Measurements from ENCODE around the gene MFF. TPM values are rescaled to one million over a fixed set of nuclear protein-coding genes. Genes with fewer than 3 reads are reported as not detected.
"Not testable (repeated sequence)": the region's sequence is repeated elsewhere in the genome, so short reads cannot be mapped to it uniquely, and the experiment has no call there.

The MFF gene
- total RNA-seq, 1 experiment from 2014 or later = 103 TPM

GRCh38 chr2:227377467-227378351 is 52.7 kb downstream of the MFF start:
- Histone ChIP-seq H3K9ac (ENCODE audit: low read length) (no peak overlapping the region), H3K27ac (ENCODE audit: low read length) (no peak overlapping the region), H3K9me3 (ENCODE audit: low read length) (no peaks in the 10 kb centered on the region), H3K9me2 (replicated peaks; ENCODE audit: low read length) (no peaks in the 10 kb centered on the region), H4K20me1 (ENCODE audit: low read length) (no peaks in the 10 kb centered on the region), H3K27me3 (ENCODE audit: low read length) (no peaks in the 10 kb centered on the region), H2AFZ (ENCODE audit: low read length) (no peak overlapping the region), H3K4me1 (ENCODE audit: insufficient read depth, low read length) (no peaks in the 10 kb centered on the region), H3K79me2 (ENCODE audit: low read length) (no peaks in the 10 kb centered on the region), H3K36me3 (ENCODE audit: low read depth, low read length) (no peaks in the 10 kb centered on the region), H3K4me2 (ENCODE audit: low read length) (no peak overlapping the region), H3K4me3 (ENCODE audit: low read length) (no peak overlapping the region), H3F3A (ENCODE audit: low read length, unreplicated experiment) (no peaks in the 10 kb centered on the region)
- TF ChIP-seq CTCF (conservative IDR thresholded peaks at IDR 0.05; ENCODE audit: low read depth, low read length) = peak; percentile 42
- no peak for TF ChIP-seq EZH2 (IDR thresholded peaks at IDR 0.05; ENCODE audit: low read length, unreplicated experiment)
- ATAC-seq (no peak), DNase-seq (no peak)
- POLR2A ChIA-PET (ENCODE audit: unreplicated experiment) = no interaction called here
- CTCF ChIA-PET = no interaction called here
- BruUV-seq (replicated peaks) = no TSS peak
- intact Hi-C loops (cut with micrococcal nuclease) = no loop called here

GRCh38 chr2:227378371-227378782 is 53.3 kb downstream of the MFF start:
- intact Hi-C loops (cut with micrococcal nuclease) = no loop called here
- Histone ChIP-seq H3K4me3 (ENCODE audit: low read length) (no peak overlapping the region), H3K27me3 (ENCODE audit: low read length) (no peaks in the 10 kb centered on the region), H3K9ac (ENCODE audit: low read length) (no peak overlapping the region), H3K79me2 (ENCODE audit: low read length) (no peaks in the 10 kb centered on the region), H3K4me1 (ENCODE audit: insufficient read depth, low read length) (no peaks in the 10 kb centered on the region), H3K27ac (ENCODE audit: low read length) (no peak overlapping the region), H3F3A (ENCODE audit: low read length, unreplicated experiment) (no peaks in the 10 kb centered on the region), H3K9me3 (ENCODE audit: low read length) (no peaks in the 10 kb centered on the region), H2AFZ (ENCODE audit: low read length) (no peak overlapping the region), H3K36me3 (ENCODE audit: low read depth, low read length) (no peaks in the 10 kb centered on the region), H3K9me2 (replicated peaks; ENCODE audit: low read length) (no peaks in the 10 kb centered on the region), H4K20me1 (ENCODE audit: low read length) (no peaks in the 10 kb centered on the region), H3K4me2 (ENCODE audit: low read length) (no peak overlapping the region)
- DNase-seq (no peak), ATAC-seq (no peak)
- ChIA-PET POLR2A (ENCODE audit: unreplicated experiment) (no interaction called here), CTCF (no interaction called here)
- BruUV-seq (replicated peaks) = no TSS peak
- TF ChIP-seq CTCF (conservative IDR thresholded peaks at IDR 0.05; ENCODE audit: low read depth, low read length) (no peak), EZH2 (IDR thresholded peaks at IDR 0.05; ENCODE audit: low read length, unreplicated experiment) (no peak), EZH2phosphoT487 (IDR thresholded peaks at IDR 0.05; ENCODE audit: borderline replicate concordance, low read length) (no peak)

- intact Hi-C loops (cut with micrococcal nuclease) = no loop called here
- Histone ChIP-seq H3K9me3 (ENCODE audit: low read length) (no peaks in the 10 kb centered on the region), H3K9me2 (replicated peaks; ENCODE audit: low read length) (no peaks in the 10 kb centered on the region), H3K36me3 (ENCODE audit: low read depth, low read length) (no peaks in the 10 kb centered on the region), H3K4me2 (ENCODE audit: low read length) (no peak within 1 kb of the TSS), H3F3A (ENCODE audit: low read length, unreplicated experiment) (no peaks in the 10 kb centered on the region), H3K9ac (ENCODE audit: low read length) (no peak within 1 kb of the TSS), H3K4me1 (ENCODE audit: insufficient read depth, low read length) (no peaks in the 10 kb centered on the region), H3K4me3 (ENCODE audit: low read length) (no peak within 1 kb of the TSS), H4K20me1 (ENCODE audit: low read length) (no peaks in the 10 kb centered on the region), H2AFZ (ENCODE audit: low read length) (no peak within 1 kb of the TSS), H3K27me3 (ENCODE audit: low read length) (no peaks in the 10 kb centered on the region), H3K27ac (ENCODE audit: low read length) (no peak within 1 kb of the TSS), H3K79me2 (ENCODE audit: low read length) (no peaks in the 10 kb centered on the region)
- ATAC-seq (no peak), DNase-seq (no peak)
- CTCF ChIA-PET = no interaction called here
- POLR2A ChIA-PET (ENCODE audit: unreplicated experiment) = no interaction called here
- no peak for TF ChIP-seq EZH2phosphoT487 (IDR thresholded peaks at IDR 0.05; ENCODE audit: borderline replicate concordance, low read length)
- no TSS peak for BruUV-seq (replicated peaks)
Observed at GRCh38 chr2:227379095-227379494, 54.0 kb downstream of the MFF start, which contains the start of gene TM4SF20. TM4SF20 (minus strand) TSS chr2:227379306; CDS start chr2:227379268, 38 bp downstream.

GRCh38 chr2:227382241-227382835 is 57.3 kb downstream of the MFF start:
- POLR2A ChIA-PET (ENCODE audit: unreplicated experiment); H2AFZ ChIP-seq (ENCODE audit: low read length); H3F3A ChIP-seq (ENCODE audit: low read length, unreplicated experiment); H3K79me2 ChIP-seq (ENCODE audit: low read length); H3K27ac ChIP-seq (ENCODE audit: low read length); DNase-seq; H3K4me2 ChIP-seq (ENCODE audit: low read length); H3K4me3 ChIP-seq (ENCODE audit: low read length); H3K36me3 ChIP-seq (ENCODE audit: low read depth, low read length); H3K9ac ChIP-seq (ENCODE audit: low read length); intact Hi-C loops (cut with micrococcal nuclease); H3K27me3 ChIP-seq (ENCODE audit: low read length); H3K9me2 ChIP-seq (replicated peaks; ENCODE audit: low read length); ATAC-seq; H4K20me1 ChIP-seq (ENCODE audit: low read length); H3K9me3 ChIP-seq (ENCODE audit: low read length); BruUV-seq (replicated peaks); CTCF ChIA-PET: not testable (repeated sequence)
- peaks cover 11% of the 10 kb centered on the region for H3K4me1 ChIP-seq (ENCODE audit: insufficient read depth, low read length)

Measured in PC-3 (cell line).